ENCODE data around the gene ABHD16B.
"Not testable (repeated sequence)": the region's sequence is repeated elsewhere in the genome, so short reads cannot be mapped to it uniquely, and the experiment has no call there.

ABHD16B gene

GRCh38 chr20:63878899-63879663 lies 17.8 kb downstream of the ABHD16B start:
- peak in 1 of 2 experiments; percentile 40 for DNase-seq

- DNase-seq, result not testable (repeated sequence)
These were observed 19.6 kb downstream of the ABHD16B start for GRCh38 chr20:63880901-63881300.

GRCh38 chr20:63881451-63882226 lies 20.3 kb downstream of the ABHD16B start:
- DNase-seq, result no peak

- DNase-seq, result no peak
These were observed 21.2 kb downstream of the ABHD16B start for GRCh38 chr20:63882257-63883200.

GRCh38 chr20:63883201-63883593 lies 21.9 kb downstream of the ABHD16B start:
- no peak for DNase-seq

GRCh38 chr20:63884506-63885263 lies 23.4 kb downstream of the ABHD16B start:
- DNase-seq, result no peak

- no peak for DNase-seq
These were observed 24.2 kb downstream of the ABHD16B start for GRCh38 chr20:63885264-63886053.

GRCh38 chr20:63886054-63886419 lies 24.7 kb downstream of the ABHD16B start:
- no peak for DNase-seq

GRCh38 chr20:63886921-63887320 lies 25.6 kb downstream of the ABHD16B start:
- no peak for DNase-seq

GRCh38 chr20:63889241-63890200 lies 28.2 kb downstream of the ABHD16B start:
- no peak for DNase-seq

- no peak for DNase-seq
These were observed 28.9 kb downstream of the ABHD16B start for GRCh38 chr20:63890201-63890576.

- DNase-seq, result no peak
These were observed 29.3 kb downstream of the ABHD16B start for GRCh38 chr20:63890616-63891015.

GRCh38 chr20:63891061-63892002 lies 30.0 kb downstream of the ABHD16B start:
- no peak for DNase-seq

- DNase-seq, result no peak
These were observed 31.1 kb downstream of the ABHD16B start for GRCh38 chr20:63892402-63892801.

- no peak for DNase-seq
These were observed 32.7 kb downstream of the ABHD16B start for GRCh38 chr20:63893999-63894357.

GRCh38 chr20:63894358-63895201 lies 33.3 kb downstream of the ABHD16B start, which contains the start of gene DNAJC5:
Gene DNAJC5, plus strand, starts transcription at chr20:63895126. Its CDS starts 33,220 bp downstream, at chr20:63928346.
- DNase-seq, result peak; percentile 85 to 94

- peak; percentile 16 to 20 for DNase-seq
These were observed 34.1 kb downstream of the ABHD16B start for GRCh38 chr20:63895202-63895951.

GRCh38 chr20:63895952-63896263 lies 34.6 kb downstream of the ABHD16B start:
- DNase-seq, result no peak

Measured in NCI-H524 (cell line).